ENCODE results near the gene CCDC197.

The CCDC197 gene

DNA sequence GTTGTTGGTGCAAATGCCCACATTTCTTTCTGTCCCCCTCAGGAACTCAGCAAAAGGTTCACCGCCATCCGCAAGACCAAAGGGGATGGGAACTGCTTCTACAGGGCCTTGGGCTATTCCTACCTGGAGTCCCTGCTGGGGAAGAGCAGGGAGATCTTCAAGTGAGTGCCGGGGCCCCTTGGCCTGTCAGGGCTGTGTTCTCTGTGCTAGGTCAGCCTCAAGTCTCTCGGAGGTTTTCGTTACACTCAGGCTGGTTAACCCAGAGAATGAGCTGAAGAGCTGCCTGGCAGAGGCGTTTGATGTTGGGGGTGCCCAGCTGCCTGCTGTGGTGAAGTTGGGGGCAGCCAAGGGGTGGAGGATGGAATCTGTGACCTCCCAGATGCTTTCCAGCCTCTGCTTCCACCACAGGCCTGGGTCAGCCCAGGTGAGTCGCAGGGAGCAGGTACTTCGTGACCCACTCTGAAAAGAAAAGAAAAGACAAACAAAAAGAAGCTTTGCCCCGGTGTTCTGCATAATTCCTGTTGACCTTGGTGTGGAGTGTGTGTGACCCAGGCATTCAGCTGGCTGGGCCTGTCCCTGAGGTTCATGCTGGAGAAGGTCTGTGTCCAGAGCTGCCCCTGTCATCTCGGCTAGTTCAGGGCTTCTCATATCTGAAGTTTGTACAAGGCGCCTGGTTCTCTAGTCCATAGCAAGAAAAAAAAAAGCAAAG, 42.0 kb downstream of the CCDC197 start:
- ATAC-seq (ENCODE audit: low read depth) (no peak), DNase-seq (ENCODE audit: low spot score) (no peak)
- H3K4me1 ChIP-seq (ENCODE audit: insufficient read depth, poor library complexity, severe bottlenecking) = no peaks in the 10 kb centered on the region
- H3K27me3 ChIP-seq (ENCODE audit: insufficient read depth, poor library complexity, severe bottlenecking) = no peaks in the 10 kb centered on the region
- H3K36me3 ChIP-seq (ENCODE audit: low read depth) = no peaks in the 10 kb centered on the region
- no peak for TF ChIP-seq CTCF (IDR thresholded peaks at IDR 0.05; ENCODE audit: poor library complexity, severe bottlenecking)
- no peak overlapping the region for H3K4me3 ChIP-seq (ENCODE audit: severe bottlenecking)
- H3K9me3 ChIP-seq (ENCODE audit: severe bottlenecking) = no peaks in the 10 kb centered on the region
- H3K27ac ChIP-seq (ENCODE audit: poor library complexity, severe bottlenecking) = no peak overlapping the region

GRCh38 chr14:94040247-94040646, 43.1 kb downstream of the CCDC197 start:
- no peaks in the 10 kb centered on the region for H3K4me1 ChIP-seq (ENCODE audit: insufficient read depth, poor library complexity, severe bottlenecking)
- no peaks in the 10 kb centered on the region for H3K36me3 ChIP-seq (ENCODE audit: low read depth)
- no peak for TF ChIP-seq CTCF (IDR thresholded peaks at IDR 0.05; ENCODE audit: poor library complexity, severe bottlenecking)
- H3K27me3 ChIP-seq (ENCODE audit: insufficient read depth, poor library complexity, severe bottlenecking) = no peaks in the 10 kb centered on the region
- no peaks in the 10 kb centered on the region for H3K9me3 ChIP-seq (ENCODE audit: severe bottlenecking)
- no peak for ATAC-seq (ENCODE audit: low read depth)
- DNase-seq (ENCODE audit: low spot score) = no peak
- no peak overlapping the region for H3K27ac ChIP-seq (ENCODE audit: poor library complexity, severe bottlenecking)
- no peak overlapping the region for H3K4me3 ChIP-seq (ENCODE audit: severe bottlenecking)

- H3K27me3 ChIP-seq (ENCODE audit: insufficient read depth, poor library complexity, severe bottlenecking) = no peaks in the 10 kb centered on the region
- TF ChIP-seq CTCF (IDR thresholded peaks at IDR 0.05; ENCODE audit: poor library complexity, severe bottlenecking) = no peak
- ATAC-seq (ENCODE audit: low read depth) (no peak), DNase-seq (ENCODE audit: low spot score) (no peak)
- H3K9me3 ChIP-seq (ENCODE audit: severe bottlenecking) = no peaks in the 10 kb centered on the region
- peaks cover 3% of the 10 kb centered on the region for H3K36me3 ChIP-seq (ENCODE audit: low read depth)
- H3K4me1 ChIP-seq (ENCODE audit: insufficient read depth, poor library complexity, severe bottlenecking) = no peaks in the 10 kb centered on the region
- H3K27ac ChIP-seq (ENCODE audit: poor library complexity, severe bottlenecking) = no peak overlapping the region
- no peak overlapping the region for H3K4me3 ChIP-seq (ENCODE audit: severe bottlenecking)
Measured at GRCh38 chr14:94040796-94041195, 43.7 kb downstream of the CCDC197 start.

DNA sequence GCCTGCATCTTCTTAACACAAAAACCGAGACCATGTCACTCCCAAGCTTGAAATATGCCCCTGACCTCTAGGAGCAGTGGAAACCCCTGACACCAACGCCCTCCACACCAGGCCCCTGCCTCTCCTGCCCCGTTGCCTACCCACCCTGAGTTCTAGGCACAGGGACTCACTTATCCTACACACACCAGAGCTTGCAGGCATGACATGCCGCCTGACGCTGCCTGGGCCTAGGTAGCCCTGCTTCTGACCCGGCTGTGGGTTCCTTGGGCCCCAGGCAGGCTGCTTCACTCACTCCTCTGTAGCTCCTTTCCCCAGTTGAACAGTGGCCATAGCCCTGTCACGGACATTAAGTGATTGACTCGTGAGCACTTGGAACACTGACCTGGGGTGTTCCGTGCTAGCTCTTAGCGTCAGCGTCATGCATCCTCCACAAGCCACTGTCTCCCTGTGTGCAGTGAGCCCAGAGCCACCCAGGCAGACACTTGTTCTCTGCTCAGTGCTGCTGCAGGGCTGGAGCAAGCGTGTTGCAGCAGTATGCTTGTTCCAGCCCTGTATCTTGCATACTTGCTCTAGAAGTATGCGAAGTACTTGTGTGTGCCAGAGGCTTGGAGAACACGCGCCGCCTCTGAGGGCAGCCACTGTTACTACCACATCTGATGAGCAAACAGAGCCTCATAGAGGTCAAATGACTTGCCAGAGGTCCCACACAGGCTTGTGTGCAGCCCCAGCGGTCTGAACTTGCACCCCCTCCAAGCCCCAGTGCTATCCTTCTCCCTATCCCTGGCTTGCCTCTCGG, 44.6 kb downstream of the CCDC197 start:
- ATAC-seq (ENCODE audit: low read depth) (peak; percentile 8; the same call in 1 of the 3 replicates), DNase-seq (ENCODE audit: low spot score) (no peak)

More for the DNA sequence above, 44.6 kb downstream of the CCDC197 start:
- Histone ChIP-seq H3K4me3 (ENCODE audit: severe bottlenecking) (no peak overlapping the region), H3K9me3 (ENCODE audit: severe bottlenecking) (no peaks in the 10 kb centered on the region), H3K27me3 (ENCODE audit: insufficient read depth, poor library complexity, severe bottlenecking) (no peaks in the 10 kb centered on the region), H3K27ac (ENCODE audit: poor library complexity, severe bottlenecking) (no peak overlapping the region), H3K36me3 (ENCODE audit: low read depth) (peaks cover 8% of the 10 kb centered on the region), H3K4me1 (ENCODE audit: insufficient read depth, poor library complexity, severe bottlenecking) (no peaks in the 10 kb centered on the region)
- TF ChIP-seq CTCF (IDR thresholded peaks at IDR 0.05; ENCODE audit: poor library complexity, severe bottlenecking) = no peak
